Umbilical cord (tissue), 2 donors: ENCODE measurements around the gene ZBTB17. TPM values are rescaled to one million over a fixed set of nuclear protein-coding genes. Genes with fewer than 3 reads are reported as not detected.

Experiments used
- DNase-seq: peaks from one replicate; pipeline ENCODE4 v3.0.0-alpha.2; 2015; ENCODE audit warnings: low spot score
- total RNA-seq: library from RNA; depleted of rRNA; stranded (reverse); fragments of >200 nt; gene quantifications from one replicate; pipeline ENCODE4 v1.2.3, GENCODE V29; 2014; ENCODE audit warnings: low replicate concordance; ENCODE audit not compliant: insufficient read depth

The ZBTB17 gene
- total RNA-seq, 1 donor from 2014 or later: 33.2 TPM

DNA sequence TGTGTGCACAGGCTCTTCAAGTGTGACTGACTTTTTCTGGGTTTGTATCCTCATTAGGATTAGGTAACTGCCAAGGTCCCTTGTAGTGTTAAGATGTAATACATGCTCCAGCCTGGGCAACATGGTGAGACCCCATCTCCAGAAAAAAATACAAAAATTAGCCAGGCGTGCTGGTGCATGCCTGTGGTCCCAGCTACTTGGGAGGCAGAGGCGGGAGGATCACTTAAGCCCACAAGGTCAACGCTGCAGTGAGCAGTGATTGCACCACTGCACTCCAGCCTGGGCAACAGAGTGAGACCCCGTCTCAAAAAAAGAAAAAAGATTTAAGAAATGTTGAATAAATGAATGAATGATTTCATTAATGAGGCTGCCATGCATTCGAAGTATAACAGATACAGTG, 15.1 kb downstream of the ZBTB17 start:
- no peak for DNase-seq

DNA sequence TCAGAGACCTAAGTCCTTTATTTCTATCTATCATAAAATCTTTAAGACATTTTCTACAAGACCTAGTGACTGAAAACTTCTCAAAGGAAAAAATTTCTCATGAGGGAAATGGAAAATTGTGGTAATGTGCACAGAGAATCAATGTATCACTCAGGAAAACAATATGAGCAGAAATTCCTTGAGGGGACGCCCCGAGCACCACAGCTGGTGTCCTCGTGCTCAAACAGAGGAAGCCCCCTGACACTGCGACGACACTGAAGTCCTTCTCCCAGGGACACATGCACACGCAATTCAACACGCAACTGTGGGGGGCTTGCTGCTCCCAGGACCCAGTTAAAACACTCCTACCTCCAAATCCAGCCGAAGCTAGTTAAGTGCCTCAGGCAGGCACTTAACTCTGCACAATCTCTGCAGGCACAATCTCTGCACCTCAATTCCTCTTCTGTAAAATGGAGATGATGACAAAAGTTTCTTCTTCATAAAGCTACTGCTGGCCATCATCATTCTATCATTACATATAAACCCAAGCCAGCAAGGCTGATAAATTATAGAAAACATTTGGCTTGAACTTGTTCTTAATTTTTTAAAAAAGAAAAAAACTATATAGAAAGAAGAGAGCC, 16.0 kb downstream of the ZBTB17 start:
- DNase-seq: no peak

DNA sequence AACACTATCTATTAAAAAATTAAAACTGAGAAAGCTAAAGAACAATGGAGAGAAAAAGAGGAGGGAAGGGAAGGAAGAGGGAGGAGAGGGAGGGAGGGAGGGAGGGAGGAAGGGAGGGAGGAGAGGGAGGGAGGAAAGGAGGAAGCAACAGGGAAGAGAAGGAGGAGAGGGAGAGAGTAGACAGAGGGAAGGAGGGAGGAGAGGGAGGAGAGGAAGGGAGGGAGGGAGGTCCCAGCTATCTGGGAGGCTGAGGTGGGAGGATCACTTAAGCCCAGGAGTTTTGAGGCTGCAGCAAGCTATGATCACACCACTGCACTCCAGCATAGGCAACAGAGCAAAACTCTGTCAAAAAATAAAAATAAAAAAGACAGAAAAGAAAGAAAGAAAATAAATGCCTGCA, 16.5 kb downstream of the ZBTB17 start:
- no peak for DNase-seq

DNA sequence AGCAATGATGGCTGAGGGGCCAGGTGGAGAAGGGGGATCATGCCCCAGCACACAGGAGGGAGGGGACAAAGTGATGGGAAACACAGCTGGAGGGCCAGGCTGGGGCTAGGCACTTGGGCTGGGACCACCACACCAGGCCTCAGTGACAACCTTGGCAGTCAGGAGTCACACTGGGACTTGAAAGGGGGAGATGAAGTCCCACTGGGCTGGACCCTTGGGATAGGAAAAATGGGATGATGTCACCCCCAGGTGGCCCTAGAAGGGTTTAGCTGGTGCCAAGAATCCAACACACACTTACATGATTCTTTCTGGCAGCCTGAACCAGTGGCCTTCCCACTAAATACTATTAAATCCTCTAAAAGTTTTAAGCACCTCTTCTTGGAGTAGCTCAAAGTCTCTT, 17.1 kb downstream of the ZBTB17 start:
- no peak for DNase-seq

GRCh38 chr1:15958111-15958510, 17.8 kb downstream of the ZBTB17 start:
- DNase-seq: no peak

- no peak for DNase-seq
These were observed 18.4 kb downstream of the ZBTB17 start for GRCh38 chr1:15957221-15958095.

DNA sequence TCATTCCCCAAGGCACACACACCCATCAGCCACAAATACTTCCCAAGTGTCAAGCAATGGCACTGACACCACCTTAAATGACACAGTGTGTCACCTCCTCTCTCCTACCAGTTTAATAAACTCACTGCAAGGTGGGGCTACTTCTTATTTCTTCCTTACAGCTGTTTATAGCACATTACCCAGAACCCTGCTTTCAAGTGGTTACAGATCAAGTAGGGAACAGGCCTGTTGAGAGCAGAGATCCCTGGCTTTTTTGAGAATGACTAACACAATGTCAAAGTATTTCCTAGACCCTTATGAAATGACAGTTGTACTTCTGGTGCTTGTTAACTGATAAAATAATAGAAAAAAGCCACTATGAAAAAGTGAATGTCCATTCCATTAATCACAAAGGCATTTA, 19.8 kb downstream of the ZBTB17 start:
- DNase-seq: peak; percentile 24

DNA sequence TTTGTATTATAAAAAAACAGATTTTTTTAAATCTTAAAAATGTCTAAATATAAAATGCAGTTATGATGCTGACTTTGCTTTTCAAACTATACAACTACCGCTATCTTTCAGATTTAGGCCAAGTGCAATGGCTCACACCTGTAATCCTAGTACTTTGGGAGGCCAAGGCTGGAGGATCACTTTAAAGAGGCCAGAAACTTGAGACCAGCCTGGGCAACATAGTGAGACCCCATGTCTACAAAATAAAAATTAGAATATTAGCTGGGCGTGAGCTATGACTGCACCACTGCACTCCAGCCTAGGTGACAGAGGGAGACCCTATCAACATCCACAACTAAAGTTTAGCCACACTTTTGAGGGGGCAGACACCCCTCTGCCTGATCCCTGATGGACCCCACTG, 20.3 kb downstream of the ZBTB17 start:
- DNase-seq: no peak

GRCh38 chr1:15954316-15954715, 21.6 kb downstream of the ZBTB17 start:
- DNase-seq: no peak

DNA sequence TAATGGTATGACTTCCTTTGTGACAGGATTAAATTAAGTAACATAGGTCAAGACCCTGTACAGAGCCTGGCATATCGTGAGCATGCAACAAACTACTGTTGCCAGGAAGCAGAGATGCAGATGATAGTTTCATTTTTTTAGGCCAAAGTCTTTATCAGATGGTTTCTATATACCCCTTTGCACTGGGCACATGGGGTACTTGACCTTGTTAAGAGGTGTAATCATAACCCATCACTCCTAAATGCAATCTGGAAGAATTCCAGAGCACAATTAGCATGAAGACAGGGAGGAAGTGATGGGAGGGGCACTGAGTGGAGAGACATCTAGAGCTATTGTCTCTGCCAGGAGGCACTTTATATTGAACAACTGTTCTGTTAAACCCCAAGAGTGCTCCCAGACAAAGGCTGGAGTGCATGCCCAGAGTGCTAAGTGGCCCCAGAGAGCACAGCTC, 22.1 kb downstream of the ZBTB17 start:
- no peak for DNase-seq

DNA sequence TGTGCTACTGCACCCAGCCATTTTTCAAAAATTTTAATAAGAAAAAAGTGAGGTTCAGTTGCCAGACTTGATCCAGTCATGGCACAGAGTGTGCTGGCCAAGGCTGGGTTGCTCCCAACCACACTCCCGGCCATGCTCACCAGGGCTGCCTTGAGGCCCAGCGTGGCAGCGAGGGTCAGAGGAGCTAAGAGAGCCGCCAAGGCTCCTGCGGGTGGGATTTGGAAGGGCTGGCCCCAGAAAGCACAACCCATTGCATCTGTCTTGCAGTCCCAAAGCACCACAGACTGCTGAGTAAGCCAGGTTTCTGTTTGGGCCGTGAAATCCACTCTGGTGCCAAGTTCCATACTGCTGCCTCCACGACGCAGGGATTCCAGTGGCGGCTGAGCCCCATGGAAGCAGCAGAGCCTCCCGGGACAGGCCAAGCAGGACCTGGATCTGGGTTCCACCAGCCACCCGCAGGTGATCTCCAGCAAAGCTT, 22.6 kb downstream of the ZBTB17 start:
- no peak for DNase-seq

DNA sequence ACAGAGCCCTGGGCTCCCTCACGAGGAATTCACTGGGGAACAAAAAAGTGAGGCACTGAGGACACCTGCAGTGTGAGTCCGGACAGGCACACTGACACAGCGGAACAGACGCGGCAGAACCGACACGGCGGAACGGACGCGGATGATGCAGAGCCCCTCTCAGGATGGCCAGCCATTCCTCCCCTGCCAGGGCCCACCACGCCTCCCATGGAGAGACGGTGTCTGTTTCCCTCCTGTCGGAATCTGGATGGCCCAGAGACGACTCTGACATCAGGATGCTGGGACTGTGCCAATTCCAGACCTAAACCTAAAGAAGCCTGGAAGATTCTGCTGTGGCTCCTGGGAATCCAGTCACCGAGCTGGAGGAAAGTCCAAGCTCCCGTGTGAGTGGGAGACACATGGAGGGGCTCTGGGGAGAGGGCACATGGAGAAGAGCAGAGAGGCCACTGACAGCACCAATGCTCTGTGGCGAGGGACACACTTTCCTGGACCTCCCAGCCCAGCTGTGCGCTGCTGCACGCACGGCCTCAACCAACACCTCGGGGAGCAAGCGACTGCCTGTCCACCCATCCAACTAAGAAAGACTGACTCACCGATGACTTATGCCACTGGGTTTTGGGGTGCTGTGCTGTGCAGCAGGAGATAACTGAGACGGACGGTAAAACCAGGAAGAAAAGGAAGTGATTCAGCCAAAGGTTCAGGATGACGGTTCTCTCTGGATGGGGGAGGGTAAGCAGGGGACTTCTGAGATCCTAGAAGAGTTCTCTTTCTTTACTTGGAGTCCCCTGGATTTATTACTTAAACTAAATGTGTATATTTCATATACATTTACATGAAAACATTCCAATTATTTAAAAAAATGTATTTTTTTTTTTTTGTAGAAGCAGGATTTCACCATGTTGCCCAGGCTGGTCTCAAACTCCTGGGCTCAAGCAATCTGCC, 23.3 kb downstream of the ZBTB17 start:
- peak; percentile 42 for DNase-seq

DNA sequence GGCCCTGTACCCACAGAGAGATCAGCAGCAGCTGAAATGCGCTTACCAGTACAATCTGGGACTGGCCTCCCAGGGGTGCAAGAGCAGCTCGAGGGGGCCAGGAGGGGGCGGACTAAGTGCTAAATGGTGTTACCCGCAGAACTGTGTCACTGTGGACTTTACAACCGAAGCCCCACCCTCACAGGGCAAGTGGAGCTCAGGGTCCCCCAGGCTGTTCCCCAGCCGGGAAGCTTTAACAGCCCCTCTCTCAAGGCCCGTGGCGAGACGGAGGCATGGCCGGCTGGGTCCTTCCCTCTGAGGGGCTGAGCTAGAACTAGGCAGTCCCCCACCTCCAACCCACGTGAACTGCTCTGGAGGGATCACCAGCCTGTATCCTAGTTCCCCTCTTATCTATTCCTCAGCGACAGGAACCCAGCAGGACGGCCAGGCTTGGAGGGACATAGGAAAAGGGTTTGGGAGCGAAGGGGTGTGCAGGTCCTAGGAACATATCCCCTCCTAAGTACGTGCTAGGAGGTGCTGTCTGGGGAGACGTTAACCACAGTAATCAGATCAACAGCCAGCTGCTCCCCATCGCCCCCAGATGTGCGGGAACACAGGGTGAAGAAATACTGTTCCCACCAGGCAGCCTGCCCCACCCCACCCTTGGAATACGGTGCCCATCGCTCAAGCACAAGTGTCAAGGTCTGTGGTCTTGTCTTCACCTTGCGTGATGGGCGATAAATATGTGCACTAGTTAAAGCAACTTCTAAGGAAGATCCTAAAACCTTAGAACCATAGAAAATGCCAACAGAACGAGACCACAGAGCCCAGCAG, 24.4 kb downstream of the ZBTB17 start:
- peak; percentile 60 for DNase-seq

DNA sequence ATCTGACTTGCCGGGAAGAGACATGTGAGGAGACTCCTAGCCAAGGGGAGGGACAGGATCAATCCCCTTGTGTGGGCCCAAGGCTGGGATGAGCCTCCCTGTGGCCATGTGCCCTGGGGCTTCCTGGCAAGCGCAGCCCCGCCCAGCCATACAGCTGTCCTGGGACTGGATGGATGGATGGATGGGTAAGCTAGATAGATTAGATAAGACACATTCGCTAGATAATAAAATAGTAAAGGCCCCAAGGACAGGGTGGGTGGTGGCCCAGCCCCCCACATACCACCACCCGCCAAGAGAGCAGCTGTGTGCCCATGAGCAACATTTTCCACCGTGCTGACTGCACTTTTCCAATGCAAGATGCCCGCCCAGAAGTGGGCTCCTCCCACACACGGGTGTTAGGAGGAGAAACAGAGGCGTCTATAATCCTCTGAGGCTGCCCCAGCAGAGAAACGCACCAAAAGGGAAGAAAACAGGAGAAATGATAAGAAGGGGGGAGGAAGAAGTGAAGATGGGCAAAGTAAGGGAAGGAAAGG, 25.1 kb downstream of the ZBTB17 start:
- peak; percentile 82 for DNase-seq

GRCh38 chr1:15950302-15950701, 25.6 kb downstream of the ZBTB17 start:
- no peak for DNase-seq

GRCh38 chr1:15949453-15950245, 26.3 kb downstream of the ZBTB17 start:
- DNase-seq: peak; percentile 86

GRCh38 chr1:15948595-15949452, 27.1 kb downstream of the ZBTB17 start:
- peak; percentile 91 for DNase-seq

DNA sequence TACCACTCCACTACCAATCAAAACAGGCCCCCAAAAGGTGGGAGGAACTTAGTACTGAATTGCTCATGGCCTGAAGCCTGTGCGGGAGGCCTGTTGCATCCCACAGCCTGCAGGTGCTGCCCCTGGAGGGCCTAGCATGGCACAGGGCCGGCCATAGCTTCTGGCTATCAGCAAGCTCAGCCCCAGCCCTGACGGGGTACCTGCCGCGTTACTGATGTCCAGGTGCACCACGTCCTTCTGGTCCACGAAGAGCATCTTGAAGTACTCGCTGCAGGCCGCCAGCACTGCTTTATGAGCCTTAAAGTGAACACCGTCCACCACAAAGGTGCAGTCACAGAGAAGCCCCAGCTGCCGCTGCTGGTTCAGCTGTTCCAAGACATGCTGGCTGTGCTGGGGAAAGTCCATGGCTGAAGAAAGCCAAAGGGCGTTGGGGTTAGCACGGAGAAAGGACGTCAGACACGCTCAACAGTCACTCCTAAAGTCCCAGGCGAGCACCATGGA, 27.8 kb downstream of the ZBTB17 start:
- no peak for DNase-seq
